Fibroblast of lung (primary cell): Measurements from ENCODE around the gene POLR2E. TPM values are rescaled to one million over a fixed set of nuclear protein-coding genes. Genes with fewer than 3 reads are reported as not detected.
A peak's percentile ranks its signal among the peaks of the same experiment; 100 is the strongest.

Experiments used
- DNase-seq, 2 donors: peaks; one replicate each; pipeline versions ENCODE4 v3.0.0 to v3.0.0-alpha.2; 2010; ENCODE audit warnings: low read depth in 2 of 2
- H2AFZ ChIP-seq: 2 replicates; pipeline ENCODE4 v1.5.1; 2012; ENCODE audit warnings: low read length, control low read depth, inconsistent platforms
- H3K27ac ChIP-seq: 2 replicates; pipeline ENCODE4 v1.5.1; 2011; ENCODE audit warnings: low read length, control low read depth; ENCODE audit not compliant: insufficient read depth
- H3K27me3 ChIP-seq: 2 replicates; pipeline ENCODE4 v1.5.1; 2011; ENCODE audit warnings: mild to moderate bottlenecking, low read length; ENCODE audit not compliant: control insufficient read depth, insufficient read depth
- H3K36me3 ChIP-seq: 2 replicates; pipeline ENCODE4 v1.5.1; 2011; ENCODE audit warnings: low read length; ENCODE audit not compliant: control insufficient read depth, insufficient read depth
- H3K4me1 ChIP-seq: 2 replicates; pipeline ENCODE4 v1.5.1; 2011; ENCODE audit warnings: low read length; ENCODE audit not compliant: control insufficient read depth, insufficient read depth; ENCODE audit errors: extremely low read depth
- H3K4me2 ChIP-seq: 2 replicates; pipeline ENCODE4 v1.5.1; 2011; ENCODE audit warnings: low read length, control low read depth; ENCODE audit not compliant: insufficient read depth; ENCODE audit errors: extremely low read depth
- H3K4me3 ChIP-seq, 4 experiments: fragments of 200-600 bp in 1 of 4; sonication (generic) in 1 of 4; replicated peaks in 1 of 4; 2 replicates each; pipeline ENCODE4 v1.5.1; 2011 to 2016; ENCODE audit warnings: low read length in 4 of 4, low read depth in 3 of 4, mild to moderate bottlenecking in 3 of 4, control low read depth in 2 of 4, inconsistent platforms in 1 of 4, mixed read lengths in 1 of 4; ENCODE audit not compliant: insufficient read depth in 1 of 4; ENCODE audit errors: control extremely low read depth in 1 of 4
- H3K79me2 ChIP-seq: 2 replicates; pipeline ENCODE4 v1.5.1; 2012; ENCODE audit warnings: mild to moderate bottlenecking, low read length, inconsistent platforms; ENCODE audit not compliant: control insufficient read depth, insufficient read depth
- H3K9ac ChIP-seq: 2 replicates; pipeline ENCODE4 v1.5.1; 2011; ENCODE audit warnings: mild to moderate bottlenecking, low read length, control low read depth; ENCODE audit not compliant: insufficient read depth
- H3K9me3 ChIP-seq: 2 replicates; pipeline ENCODE4 v1.5.1; 2012; ENCODE audit warnings: low read depth, low read length; ENCODE audit not compliant: control insufficient read depth, insufficient read depth
- H4K20me1 ChIP-seq: 2 replicates; pipeline ENCODE4 v1.5.1; 2011; ENCODE audit warnings: low read length; ENCODE audit not compliant: control insufficient read depth, insufficient read depth; ENCODE audit errors: extremely low read depth
- CTCF ChIP-seq, 2 donors: IDR thresholded peaks in 1 of 2; conservative IDR thresholded peaks in 1 of 2; 1 replicate in 1 of 2; 2 replicates in 1 of 2; pipeline ENCODE4 v1.5.1; 2011 to 2012; ENCODE audit warnings: low read length in 2 of 2, control low read depth in 1 of 2, inconsistent platforms in 1 of 2, low read depth in 1 of 2, mild to moderate bottlenecking in 1 of 2
- EZH2 ChIP-seq: IDR thresholded peaks from 2 replicates; pipeline ENCODE4 v1.5.1; 2012; ENCODE audit warnings: low read length, control low read depth, mild to moderate bottlenecking; ENCODE audit errors: missing control alignments
- polyA plus RNA-seq, 2 donors: library from polyadenylated mRNA; depleted of rRNA in 1 of 2; stranded (reverse) in 1 of 2; unstranded in 1 of 2; fragments of >200 nt; gene quantifications; 2 replicates each; pipeline ENCODE4 v1.2.1, GENCODE V29; 2011 to 2012; ENCODE audit warnings: missing spikeins in 1 of 2
- total RNA-seq: library from RNA; depleted of rRNA; stranded (reverse); fragments of >200 nt; gene quantifications from 2 replicates; pipeline ENCODE4 v1.2.1, GENCODE V29; 2014

Gene POLR2E
- total and polyA plus RNA-seq, 2 donors (not counting 1 experiment from before 2014, with no cell fraction given) = 55.2 to 130 TPM

GRCh38 chr19:1068009-1069001 is 26.9 kb downstream of the POLR2E start:
- Histone ChIP-seq H3K4me2 (no peak overlapping the region), H3K4me3 (no peak overlapping the region)
- TF ChIP-seq EZH2 (no peak), CTCF (conservative IDR thresholded peaks at IDR 0.05 in 1 of 2, IDR thresholded peaks at IDR 0.05 in 1 of 2; ENCODE audit: low read depth in 1 of 2, low read length in 2 of 2) (no peak)

GRCh38 chr19:1067341-1067957 is 27.7 kb downstream of the POLR2E start:
- no peaks in the 10 kb centered on the region for H3K79me2 ChIP-seq
- no peaks in the 10 kb centered on the region for H3K4me1 ChIP-seq
- TF ChIP-seq EZH2 = no peak
- no peak for TF ChIP-seq CTCF (conservative IDR thresholded peaks at IDR 0.05 in 1 of 2, IDR thresholded peaks at IDR 0.05 in 1 of 2; ENCODE audit: low read depth in 1 of 2, low read length in 2 of 2)
- H4K20me1 ChIP-seq = no peaks in the 10 kb centered on the region
- H3K4me3 ChIP-seq = peak overlapping the region in 1 of 4 experiments; percentile 40
- H2AFZ ChIP-seq = no peak overlapping the region
- no peaks in the 10 kb centered on the region for H3K36me3 ChIP-seq
- no peak for DNase-seq
- no peak overlapping the region for H3K9ac ChIP-seq
- no peak overlapping the region for H3K4me2 ChIP-seq
- peaks cover 18% of the 10 kb centered on the region for H3K27me3 ChIP-seq
- H3K9me3 ChIP-seq = no peaks in the 10 kb centered on the region
- no peak overlapping the region for H3K27ac ChIP-seq

More at GRCh38 chr19:1068009-1069001, 26.9 kb downstream of the POLR2E start:
- Histone ChIP-seq H3K27ac (no peak overlapping the region), H3K9ac (no peak overlapping the region), H3K9me3 (no peaks in the 10 kb centered on the region), H3K36me3 (no peaks in the 10 kb centered on the region), H2AFZ (no peak overlapping the region), H3K4me1 (no peaks in the 10 kb centered on the region), H3K79me2 (no peaks in the 10 kb centered on the region), H4K20me1 (no peaks in the 10 kb centered on the region), H3K27me3 (peaks cover 18% of the 10 kb centered on the region)
- DNase-seq = no peak

GRCh38 chr19:1066748-1067340 is 28.3 kb downstream of the POLR2E start, which contains the start of gene ARHGAP45:
TSS of gene ARHGAP45 (plus strand) at chr19:1067167. CDS start at chr19:1067406, 239 bp downstream.
- H3K27ac ChIP-seq = no peak within 1 kb of the TSS
- DNase-seq = no peak
- H3K36me3 ChIP-seq = no peaks in the 10 kb centered on the region
- TF ChIP-seq CTCF (conservative IDR thresholded peaks at IDR 0.05 in 1 of 2, IDR thresholded peaks at IDR 0.05 in 1 of 2; ENCODE audit: low read depth in 1 of 2, low read length in 2 of 2) = no peak
- TF ChIP-seq EZH2 = peak; percentile 31
- H3K4me2 ChIP-seq = peak within 1 kb of the TSS; percentile 35
- no peak within 1 kb of the TSS for H2AFZ ChIP-seq
- H3K27me3 ChIP-seq = peaks cover 18% of the 10 kb centered on the region
- H3K79me2 ChIP-seq = no peaks in the 10 kb centered on the region
- no peaks in the 10 kb centered on the region for H3K4me1 ChIP-seq
- H4K20me1 ChIP-seq = no peaks in the 10 kb centered on the region
- H3K9me3 ChIP-seq = no peaks in the 10 kb centered on the region
- no peak within 1 kb of the TSS for H3K9ac ChIP-seq
- H3K4me3 ChIP-seq = peak within 1 kb of the TSS in 1 of 4 experiments; percentile 40
